Measurements from ENCODE around the gene MAJIN. TPM values are rescaled to one million over a fixed set of nuclear protein-coding genes. Genes with fewer than 3 reads are reported as not detected.

MAJIN gene
- total and polyA plus RNA-seq, 9 of the 15 experiments (the other 6 are each of a cell fraction or from before 2014, with no cell fraction given) = 0.17 to 0.83 (median 0.24) TPM; not detected in 2

DNA sequence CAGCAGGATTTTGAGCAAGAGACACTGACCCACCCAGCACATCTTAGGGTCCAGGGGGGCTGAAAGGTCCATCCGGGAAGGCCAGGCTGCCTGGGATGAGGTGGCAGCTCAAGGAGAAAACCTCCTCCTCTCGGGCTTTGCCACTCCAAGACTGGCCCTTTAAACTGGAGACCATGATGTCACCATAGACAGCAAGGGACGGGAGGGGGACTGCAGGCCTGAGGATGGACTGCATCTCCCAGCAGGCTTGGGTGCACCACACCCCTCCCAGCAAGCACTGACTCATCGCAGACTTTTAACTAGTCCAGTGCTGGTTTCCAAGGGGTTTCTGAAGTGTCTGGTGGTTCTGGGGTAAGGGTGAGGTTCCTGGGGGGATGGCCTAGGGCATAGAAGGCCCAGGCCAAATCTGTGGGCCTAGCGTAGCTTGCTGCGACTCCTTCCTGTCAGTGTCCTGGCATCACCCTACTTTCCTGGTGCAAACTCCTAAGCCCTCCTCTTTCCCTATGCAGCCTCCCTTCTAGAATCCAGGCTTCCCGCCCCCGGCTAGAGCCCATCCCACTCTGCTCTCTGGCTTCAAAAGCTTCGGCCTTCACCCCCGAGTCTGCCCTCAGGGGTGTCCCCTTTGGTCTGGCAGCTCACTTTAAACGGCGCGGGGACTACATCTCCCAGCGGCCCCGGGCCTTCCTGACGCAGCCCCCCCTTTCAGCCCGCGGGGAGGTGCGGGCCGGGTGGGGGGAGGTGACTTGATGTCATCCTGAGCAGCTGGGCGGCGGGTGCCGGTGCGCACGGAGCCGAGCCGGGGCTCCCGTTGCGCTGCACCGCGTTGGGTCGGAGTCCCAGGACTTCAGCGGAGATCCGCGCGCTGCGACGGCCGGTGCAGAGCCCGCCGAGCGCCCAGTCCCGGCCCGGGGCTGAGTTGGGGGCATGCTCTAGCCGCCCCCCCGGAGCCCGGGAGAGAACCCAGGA, 47.7 kb downstream of the MAJIN start, which contains the start of gene PPP2R5B (continued):
- peak; percentile 68 for TF ChIP-seq PRDM10 (IDR thresholded peaks at IDR 0.05; ENCODE audit: partially characterized antibody)
- peak; percentile 95 for TF ChIP-seq ETS1 (conservative IDR thresholded peaks at IDR 0.05; ENCODE audit: control insufficient read depth, low read depth, low read length)
- no peak for TF ChIP-seq POLR2H (tag; IDR thresholded peaks at IDR 0.05; ENCODE audit: low read depth)
- no peak for TF ChIP-seq SNAPC5 (CRISPR knock-in tag; IDR thresholded peaks at IDR 0.05)
- TF ChIP-seq ZNF263 (CRISPR knock-in tag; IDR thresholded peaks at IDR 0.05; ENCODE audit: borderline replicate concordance) = peak; percentile 29; the same call in 1 of the 2 replicates
- TF ChIP-seq RBM14 (IDR thresholded peaks at IDR 0.05; ENCODE audit: borderline replicate concordance, insufficient read depth, low read depth, low read length) = no peak
- TF ChIP-seq, protein P1, sequence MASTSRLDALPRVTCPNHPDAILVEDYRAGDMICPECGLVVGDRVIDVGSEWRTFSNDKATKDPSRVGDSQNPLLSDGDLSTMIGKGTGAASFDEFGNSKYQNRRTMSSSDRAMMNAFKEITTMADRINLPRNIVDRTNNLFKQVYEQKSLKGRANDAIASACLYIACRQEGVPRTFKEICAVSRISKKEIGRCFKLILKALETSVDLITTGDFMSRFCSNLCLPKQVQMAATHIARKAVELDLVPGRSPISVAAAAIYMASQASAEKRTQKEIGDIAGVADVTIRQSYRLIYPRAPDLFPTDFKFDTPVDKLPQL (IDR thresholded peaks at IDR 0.05; ENCODE audit: extremely low read depth, insufficient read length) = no peak
- TF ChIP-seq SOX6 (IDR thresholded peaks at IDR 0.05) = 0 out of 2 replicates have a peak, but pooled peaks have one; percentile 14
- TF ChIP-seq MBD2 (IDR thresholded peaks at IDR 0.05; ENCODE audit: borderline replicate concordance, low read depth) = peak; percentile 70
- TF ChIP-seq, protein P2, sequence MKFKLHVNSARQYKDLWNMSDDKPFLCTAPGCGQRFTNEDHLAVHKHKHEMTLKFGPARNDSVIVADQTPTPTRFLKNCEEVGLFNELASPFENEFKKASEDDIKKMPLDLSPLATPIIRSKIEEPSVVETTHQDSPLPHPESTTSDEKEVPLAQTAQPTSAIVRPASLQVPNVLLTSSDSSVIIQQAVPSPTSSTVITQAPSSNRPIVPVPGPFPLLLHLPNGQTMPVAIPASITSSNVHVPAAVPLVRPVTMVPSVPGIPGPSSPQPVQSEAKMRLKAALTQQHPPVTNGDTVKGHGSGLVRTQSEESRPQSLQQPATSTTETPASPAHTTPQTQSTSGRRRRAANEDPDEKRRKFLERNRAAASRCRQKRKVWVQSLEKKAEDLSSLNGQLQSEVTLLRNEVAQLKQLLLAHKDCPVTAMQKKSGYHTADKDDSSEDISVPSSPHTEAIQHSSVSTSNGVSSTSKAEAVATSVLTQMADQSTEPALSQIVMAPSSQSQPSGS (CRISPR knock-in tag; IDR thresholded peaks at IDR 0.05) = peak; percentile 92
- TF ChIP-seq RBBP5 (IDR thresholded peaks at IDR 0.05; ENCODE audit: borderline replicate concordance, insufficient read depth, low read length, poor library complexity, severe bottlenecking) = no peak
- TF ChIP-seq ZNF408 (CRISPR knock-in tag; IDR thresholded peaks at IDR 0.05; ENCODE audit: low read depth) = no peak
- no peak for TF ChIP-seq POLR2AphosphoS5 (IDR thresholded peaks at IDR 0.05; ENCODE audit: control insufficient read depth, insufficient read depth, low read depth, low read length)
- 0 out of 2 replicates have a peak, but pooled peaks have one; percentile 31 for TF ChIP-seq NR4A1 (CRISPR knock-in tag; IDR thresholded peaks at IDR 0.05)
- 0 out of 2 replicates have a peak, but pooled peaks have one; percentile 34 for TF ChIP-seq NR4A1 (tag; IDR thresholded peaks at IDR 0.05)
- TF ChIP-seq, protein P3, sequence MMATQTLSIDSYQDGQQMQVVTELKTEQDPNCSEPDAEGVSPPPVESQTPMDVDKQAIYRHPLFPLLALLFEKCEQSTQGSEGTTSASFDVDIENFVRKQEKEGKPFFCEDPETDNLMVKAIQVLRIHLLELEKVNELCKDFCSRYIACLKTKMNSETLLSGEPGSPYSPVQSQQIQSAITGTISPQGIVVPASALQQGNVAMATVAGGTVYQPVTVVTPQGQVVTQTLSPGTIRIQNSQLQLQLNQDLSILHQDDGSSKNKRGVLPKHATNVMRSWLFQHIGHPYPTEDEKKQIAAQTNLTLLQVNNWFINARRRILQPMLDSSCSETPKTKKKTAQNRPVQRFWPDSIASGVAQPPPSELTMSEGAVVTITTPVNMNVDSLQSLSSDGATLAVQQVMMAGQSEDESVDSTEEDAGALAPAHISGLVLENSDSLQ (IDR thresholded peaks at IDR 0.05) = peak; percentile 20; the same call in 1 of the 2 replicates
- no peak for TF ChIP-seq CREBBP (IDR thresholded peaks at IDR 0.05; ENCODE audit: low read depth, low read length)

Measured in K562 (cell line).